DMS53 treated with DMSO at 0.1 percent for 48 hours (cell line): ENCODE results near the gene CREB3L1.
A peak's percentile ranks its signal among the peaks of the same experiment; 100 is the strongest.
"Not testable (repeated sequence)": the region's sequence is repeated elsewhere in the genome, so short reads cannot be mapped to it uniquely, and the experiment has no call there.

Experiments
- DNase-seq: peaks from one replicate; lab custom pipeline; 2025; ENCODE audit not compliant: unreplicated experiment; lab: John Stamatoyannopoulos, UW

Gene CREB3L1

DNA sequence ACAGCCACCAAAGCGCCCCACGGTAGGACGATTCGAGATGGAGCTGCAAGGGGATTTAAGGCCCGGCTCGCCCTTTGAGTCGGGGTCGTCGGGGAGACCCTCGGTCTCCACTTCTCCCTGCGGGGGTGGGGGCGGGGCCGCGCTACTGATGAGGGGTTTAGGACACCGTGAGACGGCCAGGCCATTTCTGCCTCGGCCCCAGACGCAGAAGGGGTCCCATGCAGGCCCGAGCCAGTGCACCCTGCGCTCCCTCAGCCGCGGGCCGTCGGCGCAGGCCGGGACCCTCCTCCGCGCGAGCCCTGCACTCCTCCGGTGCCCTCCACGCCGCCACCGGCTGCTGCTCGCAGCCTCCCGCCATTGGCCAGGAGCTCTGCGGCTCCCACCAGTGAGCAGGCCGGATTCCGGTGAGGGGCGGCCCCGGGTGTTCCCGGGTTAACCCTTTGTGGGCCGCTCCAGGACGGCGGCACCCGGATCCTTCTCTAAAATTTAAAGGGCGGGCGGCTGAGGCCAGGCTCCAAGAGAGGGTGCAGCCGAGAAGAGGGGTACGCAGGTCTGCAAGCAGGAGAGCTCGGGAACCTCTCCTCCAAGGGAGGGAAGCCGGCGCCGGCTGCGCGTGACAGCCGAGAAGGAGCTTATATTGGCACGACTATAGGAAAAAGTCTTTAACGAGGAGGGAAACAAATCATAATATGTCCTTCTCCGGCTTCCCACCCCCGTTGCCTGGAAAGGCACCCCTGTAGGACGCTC is 18.0 kb downstream of the CREB3L1 start:
- no peak for DNase-seq

GRCh38 chr11:46296059-46296527 is 18.6 kb downstream of the CREB3L1 start:
- no peak for DNase-seq

- no peak for DNase-seq
Observed at GRCh38 chr11:46296528-46297448, 19.3 kb downstream of the CREB3L1 start.

GRCh38 chr11:46298699-46299433 is 21.4 kb downstream of the CREB3L1 start:
- DNase-seq, result no peak

GRCh38 chr11:46299451-46299961 is 22.0 kb downstream of the CREB3L1 start:
- no peak for DNase-seq

GRCh38 chr11:46300270-46300669 is 22.8 kb downstream of the CREB3L1 start:
- DNase-seq, result no peak

DNA sequence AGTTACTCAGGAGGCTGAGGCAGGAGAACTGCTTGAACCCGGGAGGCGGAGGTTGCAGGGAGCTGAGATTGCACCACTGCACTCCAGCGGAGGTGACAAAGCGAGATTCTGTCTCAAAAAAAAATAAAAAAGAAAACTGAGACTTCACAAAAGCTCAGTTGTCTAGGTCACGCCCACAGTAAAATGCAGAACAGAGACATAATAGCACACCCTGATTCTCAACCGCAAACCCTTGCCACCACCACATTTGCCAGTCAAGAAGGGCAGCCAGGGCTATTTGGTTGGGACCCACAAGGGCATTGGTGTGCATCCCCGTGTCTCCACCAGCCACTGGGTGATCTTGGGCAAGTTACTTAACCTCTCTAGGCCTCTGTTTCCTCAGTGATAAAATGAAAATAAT is 25.4 kb downstream of the CREB3L1 start:
- no peak for DNase-seq

DNA sequence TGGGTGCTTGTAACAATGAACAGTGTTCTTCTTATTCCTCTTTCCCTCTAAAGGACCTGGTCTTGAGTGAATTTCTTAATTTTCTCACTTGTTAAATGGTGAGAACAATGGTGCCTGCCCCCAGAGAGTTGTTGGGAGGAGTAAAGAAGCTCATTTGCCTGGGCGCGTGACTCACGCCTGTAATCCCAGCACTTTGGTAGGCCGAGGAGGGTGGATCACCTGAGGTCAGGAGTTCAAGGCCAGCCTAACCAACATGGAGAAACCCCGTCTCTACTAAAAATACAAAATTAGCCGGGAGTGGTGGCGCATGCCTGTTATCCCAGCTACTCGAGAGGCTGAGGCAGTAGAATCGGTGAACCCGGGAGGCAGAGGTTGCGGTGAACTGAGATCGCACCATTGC is 26.6 kb downstream of the CREB3L1 start:
- not testable (repeated sequence) for DNase-seq

DNA sequence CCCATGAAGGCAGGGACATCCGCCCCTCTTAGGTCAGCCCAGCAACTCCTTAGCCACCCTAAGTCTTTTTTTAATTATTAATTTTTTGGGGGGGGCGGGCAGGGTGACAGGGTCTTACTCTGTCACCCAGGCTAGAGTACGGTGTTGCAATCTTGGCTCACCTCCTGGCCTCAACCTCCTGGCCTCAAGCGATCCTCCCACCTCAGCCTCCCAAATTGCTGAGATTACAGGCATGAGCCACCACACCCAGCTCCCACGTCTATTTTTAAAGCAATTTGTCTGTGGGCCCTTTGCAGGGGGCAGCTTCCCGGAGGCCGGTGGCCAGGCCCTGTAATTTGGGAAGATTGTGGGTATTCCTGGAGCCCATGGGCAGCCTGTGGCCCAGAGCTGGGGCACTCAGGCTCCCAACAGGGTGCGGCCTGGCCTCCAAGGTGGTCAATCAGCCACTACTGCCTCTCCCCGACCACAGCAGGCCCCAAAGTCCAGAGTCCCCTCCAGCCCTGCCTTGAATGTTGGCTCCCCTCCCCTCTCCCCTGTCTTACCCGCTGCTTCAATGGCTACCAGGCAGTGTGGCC is 27.2 kb downstream of the CREB3L1 start:
- no peak for DNase-seq

GRCh38 chr11:46305295-46305694 is 27.8 kb downstream of the CREB3L1 start:
- DNase-seq, result no peak

GRCh38 chr11:46306296-46306853 is 28.9 kb downstream of the CREB3L1 start:
- no peak for DNase-seq

DNA sequence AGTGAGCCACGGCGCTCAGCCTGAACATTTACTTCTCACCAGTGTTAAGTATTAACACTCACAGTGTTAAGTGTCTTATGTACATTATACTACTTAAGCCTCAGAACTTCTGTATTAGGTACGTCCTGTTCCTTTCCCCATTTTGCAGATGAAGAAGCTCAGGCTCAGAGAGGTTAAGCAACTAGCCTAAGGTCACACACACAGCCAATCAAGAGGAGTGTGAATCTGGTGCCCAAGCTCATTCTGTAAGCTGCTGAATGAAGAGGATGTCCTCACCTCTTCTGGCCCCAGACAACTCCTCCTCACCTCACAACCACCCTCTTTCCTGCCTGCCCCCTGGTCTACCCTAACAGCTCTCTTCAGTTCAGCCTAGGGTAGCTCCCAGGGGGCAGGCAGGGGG is 29.9 kb downstream of the CREB3L1 start:
- no peak for DNase-seq

GRCh38 chr11:46307785-46308341 is 30.4 kb downstream of the CREB3L1 start:
- no peak for DNase-seq

- DNase-seq, result peak; percentile 38
Observed at GRCh38 chr11:46308631-46309419, 31.4 kb downstream of the CREB3L1 start.

DNA sequence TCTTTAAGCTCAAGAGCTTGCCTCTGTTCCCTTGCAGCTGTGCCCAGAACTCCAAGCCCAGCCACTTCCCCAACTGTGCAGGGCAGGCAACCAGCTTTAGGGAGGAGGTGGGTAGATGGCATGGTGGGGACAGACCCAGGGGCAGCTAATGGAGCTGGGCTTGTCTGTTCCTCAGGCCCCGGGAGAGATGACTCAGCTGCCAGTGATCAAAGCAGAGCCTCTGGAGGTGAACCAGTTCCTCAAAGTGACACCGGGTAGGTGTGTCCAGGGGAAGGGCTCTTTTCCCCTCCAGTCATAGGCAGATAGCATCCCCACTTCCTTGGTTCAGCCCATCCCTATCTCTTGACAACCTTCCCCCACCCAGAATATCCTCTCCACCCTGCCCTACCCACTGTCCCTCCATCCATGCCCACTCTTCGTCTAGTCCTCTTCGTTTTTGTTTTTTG is 32.4 kb downstream of the CREB3L1 start:
- no peak for DNase-seq

DNA sequence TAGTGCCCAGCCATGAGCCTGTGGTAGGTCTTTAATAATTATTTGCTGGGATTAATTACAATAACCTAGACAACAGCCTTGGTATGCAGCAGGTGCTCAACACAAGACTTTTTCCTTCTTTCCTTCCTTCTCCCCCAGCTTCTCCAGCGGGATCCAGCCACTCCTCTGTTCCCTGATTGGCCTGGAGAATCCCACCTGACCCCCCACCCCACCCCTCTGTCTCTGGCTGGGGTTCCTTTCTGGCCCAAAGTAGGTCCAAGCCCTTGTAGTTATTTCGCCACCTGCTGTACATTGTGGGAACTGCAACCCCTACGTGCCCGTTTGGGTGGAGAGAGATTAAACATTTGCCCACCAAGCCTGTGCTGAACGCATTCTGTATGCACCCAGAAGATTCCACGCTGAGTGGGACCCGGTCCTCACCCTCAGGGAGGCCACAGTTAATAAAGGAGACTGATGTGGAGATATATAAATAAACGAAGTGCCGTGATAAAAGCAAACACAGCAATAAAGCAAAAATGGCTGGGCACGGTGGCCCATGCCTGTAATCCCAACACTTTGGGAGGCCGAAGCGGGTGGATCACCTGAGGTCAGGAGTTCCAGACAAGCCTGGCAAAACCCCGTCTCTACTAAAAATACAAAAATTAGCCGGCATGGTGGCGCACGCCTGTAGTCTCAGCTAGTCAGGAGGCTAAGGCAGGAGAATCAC is 37.7 kb downstream of the CREB3L1 start:
- DNase-seq, result no peak

DNA sequence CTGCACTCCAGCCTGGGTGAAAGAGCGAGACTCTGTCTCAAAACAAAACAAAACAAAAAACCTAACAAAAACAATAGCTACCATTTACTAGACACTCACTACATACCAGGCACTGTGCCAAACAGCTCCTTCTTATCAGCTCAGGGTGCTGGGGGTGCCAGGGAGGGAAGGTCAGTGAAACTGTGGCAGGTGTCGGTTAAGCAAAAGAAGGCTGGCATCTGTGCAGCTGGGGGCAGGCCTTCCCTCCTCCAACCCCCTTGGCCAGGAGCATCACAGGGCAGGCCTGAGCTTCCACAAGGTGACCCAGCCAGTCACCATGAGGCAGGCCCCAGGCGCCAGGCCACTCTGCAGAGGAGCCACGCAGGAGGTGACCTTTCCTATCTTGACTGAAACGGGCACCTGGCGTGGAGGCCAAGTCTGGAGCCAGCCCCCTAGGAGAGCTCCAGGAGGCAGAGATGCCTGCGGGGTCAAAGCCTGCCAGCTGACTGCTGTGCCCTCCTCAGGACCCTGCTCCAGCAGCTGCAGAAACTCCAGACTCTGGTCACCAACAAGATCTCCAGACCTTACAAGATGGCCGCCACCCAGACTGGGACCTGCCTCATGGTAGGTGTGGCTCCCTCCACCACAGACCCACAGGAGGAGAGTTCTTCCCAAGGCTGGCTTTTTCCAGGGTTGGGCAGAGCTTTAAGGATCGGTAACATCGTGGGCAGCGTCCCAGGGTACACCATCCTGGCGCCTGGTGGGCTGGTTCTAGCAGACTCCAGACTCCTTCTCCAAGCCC is 38.5 kb downstream of the CREB3L1 start:
- no peak for DNase-seq

GRCh38 chr11:46319074-46319453 is 41.6 kb downstream of the CREB3L1 start:
- DNase-seq, result no peak
